Cerebellar nuclear complex (tissue), 1 donor: ENCODE measurements around the gene EHD1.
A peak's percentile ranks its signal among the peaks of the same experiment; 100 is the strongest.
"Not testable (repeated sequence)": the region's sequence is repeated elsewhere in the genome, so short reads cannot be mapped to it uniquely, and the experiment has no call there.

Experiments
- DNase-seq, 2 experiments: peaks; one replicate each; lab custom pipeline; 2025; lab: John Stamatoyannopoulos, UW

EHD1 gene

GRCh38 chr11:64856382-64857227 lies 21.8 kb downstream of the EHD1 start:
- DNase-seq: peak in 1 of 2 experiments; percentile 68

DNA sequence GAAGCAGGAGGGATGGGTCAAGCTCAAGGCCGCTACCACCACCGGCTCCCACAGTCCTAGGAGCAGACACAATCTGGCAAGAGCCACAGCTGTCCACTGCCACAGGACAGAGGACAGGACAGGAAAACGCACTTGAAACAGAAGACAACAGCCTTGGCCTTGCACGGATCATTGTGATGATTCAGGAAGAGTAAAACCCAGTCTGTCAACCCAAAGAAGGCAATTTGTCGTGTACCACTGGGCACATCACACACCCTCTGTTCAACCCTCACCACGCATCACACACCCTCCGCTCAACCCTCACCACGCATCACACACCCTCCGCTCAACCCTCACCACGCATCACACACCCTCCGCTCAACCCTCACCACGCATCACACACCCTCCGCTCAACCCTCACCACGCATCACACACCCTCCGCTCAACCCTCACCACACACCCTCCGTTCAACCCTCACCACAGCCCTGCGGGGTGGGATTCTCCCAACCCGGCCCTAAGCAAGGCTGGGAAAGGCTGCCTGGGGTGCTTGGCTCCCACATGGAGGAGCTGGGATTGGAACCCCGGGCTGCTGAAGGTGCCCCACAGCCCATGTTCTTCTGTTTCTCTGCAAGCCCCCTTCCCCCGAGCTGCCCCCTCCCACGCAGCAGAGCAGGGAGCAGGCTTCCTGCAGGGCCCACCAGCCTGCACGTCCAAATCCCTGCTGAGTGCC lies 22.7 kb downstream of the EHD1 start:
- no peak for DNase-seq

DNA sequence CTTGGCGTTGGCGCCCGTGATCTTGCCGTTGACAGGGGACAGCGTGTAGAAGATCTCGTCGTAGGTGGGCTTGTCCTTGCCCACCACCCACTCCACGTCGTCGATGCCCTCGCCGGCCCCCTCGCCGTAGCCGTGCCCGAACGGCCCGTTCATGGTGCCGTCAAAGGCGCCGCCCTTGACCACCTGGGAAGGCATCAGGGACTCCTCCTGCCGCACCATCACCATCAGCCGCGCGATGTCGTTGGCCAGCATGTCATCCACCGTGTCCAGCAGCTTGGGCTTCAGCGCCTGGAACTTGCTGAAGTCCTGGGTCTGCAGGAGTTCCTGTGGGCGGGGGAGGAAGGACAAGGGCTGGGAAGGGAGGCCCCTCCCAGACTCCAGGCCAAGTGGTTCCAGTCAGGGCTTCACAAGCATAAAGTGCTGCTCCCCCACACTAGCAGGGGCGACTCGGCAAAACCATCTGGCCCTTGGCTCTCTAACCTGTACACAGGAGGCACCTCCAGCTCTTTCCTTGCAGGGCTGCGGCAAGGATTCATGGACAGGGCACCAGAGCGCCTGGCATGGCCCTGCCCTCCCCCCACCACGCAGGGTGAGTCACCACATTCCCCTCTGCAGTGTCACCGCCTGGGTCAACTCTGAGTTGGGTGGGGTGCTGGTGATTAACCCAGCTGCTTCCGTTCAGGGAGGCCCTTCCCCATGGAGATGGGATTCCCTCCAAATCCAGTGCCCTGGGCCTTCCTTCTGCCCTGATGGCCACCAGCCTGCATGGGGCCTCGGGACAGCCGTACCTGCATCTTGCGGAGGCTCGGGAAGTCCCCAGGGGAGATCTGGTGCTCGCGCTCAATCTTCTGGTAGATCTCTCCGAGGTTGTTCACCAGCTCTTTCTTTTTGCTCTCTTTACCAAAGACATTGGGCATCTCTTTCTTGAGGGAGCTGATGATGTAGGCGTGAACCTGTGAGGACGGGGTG lies 23.6 kb downstream of the EHD1 start:
- DNase-seq: peak in 1 of 2 experiments; percentile 62

GRCh38 chr11:64854157-64854533 lies 24.3 kb downstream of the EHD1 start:
- DNase-seq: no peak

DNA sequence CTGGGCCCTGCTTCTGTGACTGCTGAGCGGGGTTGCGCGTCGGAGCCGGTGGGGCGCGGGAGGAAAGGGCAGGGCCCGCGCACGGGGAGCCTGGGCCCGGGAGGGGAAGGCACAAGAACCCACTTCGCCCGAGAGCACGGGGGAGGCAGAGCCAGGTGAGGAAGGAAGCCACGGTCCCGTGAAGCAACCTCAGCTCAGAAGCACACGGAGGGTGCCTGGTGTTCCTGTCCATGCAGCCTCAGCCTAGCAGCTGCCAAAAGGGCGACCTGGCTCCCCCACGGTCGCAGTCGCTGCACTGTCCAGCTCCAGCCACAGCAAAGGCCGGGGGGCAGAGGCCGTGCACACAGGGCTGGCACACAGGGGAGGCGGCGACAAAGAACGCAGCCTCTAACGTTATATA lies 24.7 kb downstream of the EHD1 start:
- DNase-seq: no peak

GRCh38 chr11:64852804-64853509 lies 25.5 kb downstream of the EHD1 start:
- DNase-seq: no peak

GRCh38 chr11:64851831-64852351 lies 26.5 kb downstream of the EHD1 start:
- DNase-seq: peak in 1 of 2 experiments; percentile 28

DNA sequence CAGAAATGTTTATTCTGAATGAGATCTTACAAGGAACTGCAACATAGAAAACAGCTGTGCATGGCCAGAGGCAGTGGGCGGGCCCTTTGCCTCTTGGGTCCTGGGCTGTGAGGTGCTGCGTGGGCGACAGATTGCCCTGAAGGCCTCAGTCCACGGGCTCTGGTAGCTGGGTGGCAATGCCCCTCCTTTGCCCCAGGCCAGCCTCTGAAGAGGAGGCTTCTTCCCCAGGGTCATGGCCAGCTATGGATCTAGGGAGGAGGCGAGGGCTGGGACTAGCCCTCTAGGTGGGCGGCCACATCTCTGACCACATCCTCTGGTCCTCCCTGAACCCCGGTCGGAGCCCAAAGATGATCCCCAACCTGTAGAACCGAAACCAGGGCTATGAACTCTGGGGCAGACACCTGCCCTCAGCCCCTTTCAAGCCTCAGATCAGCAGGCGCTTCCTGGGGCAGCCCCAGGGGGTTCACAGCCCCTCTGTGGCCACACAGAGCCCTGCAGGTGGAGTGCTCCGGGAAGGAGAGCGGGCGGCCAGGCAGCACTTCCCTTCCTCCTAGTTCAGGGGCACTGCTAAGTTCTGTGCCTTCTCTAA lies 27.3 kb downstream of the EHD1 start:
- DNase-seq: no peak

- no peak for DNase-seq
Measured at GRCh38 chr11:64849598-64850356, 28.6 kb downstream of the EHD1 start.

- no peak for DNase-seq
Measured at GRCh38 chr11:64848826-64849597, 29.4 kb downstream of the EHD1 start.

DNA sequence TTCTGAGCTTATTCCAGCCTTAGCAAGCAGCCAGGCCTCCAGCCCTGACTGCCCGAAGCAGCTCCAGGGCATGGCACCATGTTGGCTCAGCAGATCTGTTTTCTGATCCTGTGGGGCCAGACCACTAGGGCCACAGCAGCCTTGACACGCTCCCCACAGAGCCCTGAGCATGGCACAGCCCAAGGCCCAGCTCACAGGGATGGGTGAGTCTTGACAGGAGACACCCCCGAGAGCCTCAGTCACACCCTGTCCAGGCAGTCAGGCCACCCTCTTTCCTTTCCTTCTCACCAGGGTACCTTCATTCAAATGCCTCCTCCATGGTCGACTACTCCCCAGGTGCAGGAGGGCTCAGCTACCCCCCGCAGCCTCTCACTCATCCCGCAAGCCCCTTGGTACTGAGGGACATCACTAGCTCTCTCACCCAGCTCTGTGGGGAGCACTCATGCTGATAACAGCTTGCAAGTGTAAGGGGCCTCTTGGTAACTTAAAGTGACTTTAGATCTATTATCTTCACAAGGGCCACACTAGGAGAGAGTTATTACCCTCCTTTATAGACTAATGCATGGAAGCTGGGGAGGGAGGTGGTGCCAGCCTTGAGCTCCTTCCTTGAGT lies 30.1 kb downstream of the EHD1 start:
- no peak for DNase-seq

DNA sequence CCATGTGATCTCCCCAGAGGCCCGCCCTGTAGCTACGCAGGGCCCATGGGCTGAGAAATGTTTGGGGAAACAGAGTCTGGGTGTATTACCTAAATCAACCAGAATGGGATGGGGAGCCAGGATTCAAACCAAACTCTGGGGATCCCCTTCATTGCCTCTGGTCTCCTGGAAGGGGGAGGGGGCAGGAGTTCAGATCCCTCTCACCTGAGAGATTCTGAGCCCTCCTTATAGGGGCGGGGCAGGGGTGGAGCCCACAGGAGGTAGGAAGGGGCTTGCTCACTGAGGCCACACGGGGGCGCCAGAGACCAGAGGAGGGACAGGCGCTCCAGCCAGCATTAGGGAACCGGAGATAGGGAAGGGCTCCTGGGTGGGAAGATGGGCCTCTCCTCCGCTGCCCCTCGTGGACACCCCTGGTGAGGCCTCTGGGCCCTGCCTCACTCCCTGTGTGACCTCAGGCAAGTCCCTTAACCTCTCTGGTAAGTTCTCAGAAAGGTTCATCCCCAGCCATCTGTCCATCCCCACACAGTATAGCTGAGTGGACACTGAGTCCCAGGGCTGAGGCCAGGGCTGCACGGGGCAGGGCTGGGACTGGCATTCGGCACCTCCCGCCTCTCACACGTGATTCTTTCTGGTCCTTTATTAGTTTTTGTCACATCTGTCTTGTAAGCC lies 31.3 kb downstream of the EHD1 start:
- peak in 1 of 2 experiments; percentile 91 for DNase-seq

DNA sequence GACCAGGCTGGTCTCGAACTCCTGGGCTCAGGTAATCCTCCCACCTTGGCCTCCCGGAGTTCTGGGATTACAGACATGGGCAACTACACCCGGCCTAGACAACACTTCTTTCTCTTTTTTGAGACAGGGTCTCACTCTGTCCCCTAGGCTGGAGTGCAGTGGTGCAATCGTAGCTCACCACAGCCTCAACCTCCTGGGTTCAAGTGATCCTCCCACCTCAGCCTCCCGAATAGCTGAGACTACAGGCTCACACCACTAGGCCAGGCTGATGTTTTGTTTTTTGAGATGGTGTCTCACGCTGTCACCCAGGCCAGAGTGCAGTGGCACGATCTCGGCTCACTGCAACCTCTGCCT lies 32.7 kb downstream of the EHD1 start:
- not testable (repeated sequence) for DNase-seq

GRCh38 chr11:64845129-64845775 lies 33.2 kb downstream of the EHD1 start:
- no peak for DNase-seq

- DNase-seq: no peak
Measured at GRCh38 chr11:64844330-64845128, 33.9 kb downstream of the EHD1 start, which contains the start of gene CDC42BPG. TSS of gene CDC42BPG (minus strand) at chr11:64844653. CDS start at chr11:64844569, 84 bp downstream.

GRCh38 chr11:64843686-64844329 lies 34.6 kb downstream of the EHD1 start:
- DNase-seq: no peak
